ENCODE data around the gene FAM227A.
A peak's percentile ranks its signal among the peaks of the same experiment; 100 is the strongest.

Gene FAM227A

GRCh38 chr22:38656256-38657044 is at the start of gene FAM227A, which contains the start of gene CBY1:
Gene FAM227A, minus strand, starts transcription at chr22:38656392. Its CDS starts 6,224 bp downstream, at chr22:38650168.
Gene CBY1, plus strand, starts transcription at chr22:38656638. Its CDS starts 11,417 bp downstream, at chr22:38668055.
- peak; percentile 80 for DNase-seq (ENCODE audit: low read depth)

GRCh38 chr22:38705235-38706100 is 49.3 kb upstream of the FAM227A start, which contains the start of gene GTPBP1:
Gene GTPBP1, plus strand, starts transcription at chr22:38705944. Its CDS starts 12 bp downstream, at chr22:38705956.
- peak; percentile 97 for DNase-seq (ENCODE audit: low read depth)

GRCh38 chr22:38704654-38705234 is 48.6 kb upstream of the FAM227A start:
- no peak for DNase-seq (ENCODE audit: low read depth)

- DNase-seq (ENCODE audit: low read depth) = peak; percentile 96
Observed at GRCh38 chr22:38700789-38701628, 44.8 kb upstream of the FAM227A start, which contains the start of gene JOSD1. Gene JOSD1, minus strand, starts transcription at chr22:38700943. Its CDS starts 956 bp downstream, at chr22:38699987.

- DNase-seq (ENCODE audit: low read depth) = peak; percentile 20
Observed at GRCh38 chr22:38700270-38700788, 44.1 kb upstream of the FAM227A start.

GRCh38 chr22:38699784-38700183 is 43.6 kb upstream of the FAM227A start:
- no peak for DNase-seq (ENCODE audit: low read depth)

- no peak for DNase-seq (ENCODE audit: low read depth)
Observed at GRCh38 chr22:38699143-38699542, 43.0 kb upstream of the FAM227A start.

- DNase-seq (ENCODE audit: low read depth) = no peak
Observed at GRCh38 chr22:38698407-38699094, 42.4 kb upstream of the FAM227A start.

GRCh38 chr22:38697425-38698089 is 41.4 kb upstream of the FAM227A start:
- DNase-seq (ENCODE audit: low read depth) = no peak

GRCh38 chr22:38696606-38697424 is 40.6 kb upstream of the FAM227A start:
- peak; percentile 39 for DNase-seq (ENCODE audit: low read depth)

GRCh38 chr22:38694940-38695339 is 38.7 kb upstream of the FAM227A start:
- no peak for DNase-seq (ENCODE audit: low read depth)

GRCh38 chr22:38694049-38694448 is 37.9 kb upstream of the FAM227A start:
- no peak for DNase-seq (ENCODE audit: low read depth)

GRCh38 chr22:38689651-38690050 is 33.5 kb upstream of the FAM227A start:
- DNase-seq (ENCODE audit: low read depth) = no peak

- DNase-seq (ENCODE audit: low read depth) = no peak
Observed at GRCh38 chr22:38685761-38686160, 29.6 kb upstream of the FAM227A start.

- no peak for DNase-seq (ENCODE audit: low read depth)
Observed at GRCh38 chr22:38684895-38685294, 28.7 kb upstream of the FAM227A start.

- DNase-seq (ENCODE audit: low read depth) = peak; percentile 83
Observed at GRCh38 chr22:38681582-38682335, 25.6 kb upstream of the FAM227A start, which contains the start of gene TOMM22. Gene TOMM22, plus strand, starts transcription at chr22:38681957. Its CDS starts 22 bp downstream, at chr22:38681979.

- DNase-seq (ENCODE audit: low read depth) = no peak
Observed at GRCh38 chr22:38675833-38676232, 19.6 kb upstream of the FAM227A start.

- DNase-seq (ENCODE audit: low read depth) = no peak
Observed at GRCh38 chr22:38674888-38675287, 18.7 kb upstream of the FAM227A start.
